AG04450 (cell line): ENCODE results near the gene MARCHF9. TPM values are rescaled to one million over a fixed set of nuclear protein-coding genes. Genes with fewer than 3 reads are reported as not detected.
A peak's percentile ranks its signal among the peaks of the same experiment; 100 is the strongest.

Source experiments
- CTCF ChIA-PET: fragments of 300-600, 350-600 bp; formaldehyde crosslinking; extraction: SDS; loops from one replicate; lab custom pipeline; 2022; ENCODE audit warnings: antibody characterized with exemption, inconsistent platforms; lab: Charles Lee
- POLR2A ChIA-PET: fragments of 350-600 bp; formaldehyde crosslinking; extraction: SDS; loops from one replicate; lab custom pipeline; 2021; ENCODE audit warnings: antibody characterized with exemption, inconsistent platforms; lab: Yijun Ruan, JAX
- DNase-seq: peaks from one replicate; pipeline ENCODE4 v3.0.0-alpha.2; 2011; ENCODE audit warnings: low read depth, low spot score
- H3K27ac ChIP-seq: one replicate; pipeline ENCODE4 v1.5.1; 2012; ENCODE audit warnings: low read depth, low read length, control low read depth
- H3K27me3 ChIP-seq: one replicate; pipeline ENCODE4 v1.6.0; 2012; ENCODE audit warnings: low read length; ENCODE audit not compliant: control insufficient read depth, insufficient read depth
- H3K4me3 ChIP-seq: 2 replicates; pipeline ENCODE4 v1.5.1; 2011; ENCODE audit warnings: mild to moderate bottlenecking, low read depth, low read length, control low read depth
- H3K9me3 ChIP-seq: 2 replicates; pipeline ENCODE4 v1.5.1; 2012; ENCODE audit warnings: low read length; ENCODE audit not compliant: control insufficient read depth, insufficient read depth
- polyA plus RNA-seq: library from polyadenylated mRNA; depleted of rRNA; stranded (reverse); fragments of >200 nt; gene quantifications from 2 replicates; pipeline ENCODE4 v1.2.3, GENCODE V29; 2011
- TF ChIP-seq, protein P1 (sequence below): IDR thresholded peaks from 2 replicates; pipeline ENCODE4 v1.5.1; 2011; ENCODE audit warnings: low read depth, low read length, control low read depth, inconsistent platforms

The MARCHF9 gene
- polyA plus RNA-seq, 1 experiment = 3.7 TPM

DNA sequence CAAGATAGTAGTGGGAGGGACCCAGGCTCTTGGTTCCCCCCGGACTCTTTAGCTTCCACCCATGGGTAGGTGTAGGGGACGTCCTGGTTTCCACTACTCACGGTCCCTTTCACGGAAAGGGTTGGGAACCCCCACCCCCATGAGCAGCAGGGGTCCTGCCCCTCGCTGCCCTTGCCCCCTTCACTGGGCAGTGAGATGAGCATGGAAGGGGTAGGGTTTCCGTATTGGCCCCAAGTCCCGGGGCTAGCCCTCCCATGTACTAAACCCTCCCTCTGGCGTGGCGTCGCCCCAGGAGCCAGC is 29.1 kb upstream of the MARCHF9 start:
- Histone ChIP-seq H3K9me3 (peaks cover 5% of the 10 kb centered on the region; the same call in 1 of the 2 replicates), H3K27ac (no peak overlapping the region), H3K4me3 (peak overlapping the region; percentile 92), H3K27me3 (peaks cover 8% of the 10 kb centered on the region)
- DNase-seq = no peak
- POLR2A ChIA-PET = interaction anchor here (0.6 to 1.7 kb wide), 4 partner anchors 10 to 115 kb away, joined by 3 to 10 read pairs (median 3); partner anchors contain the start of genes ARHGEF25 and TSPAN31
- TF ChIP-seq, protein P1, sequence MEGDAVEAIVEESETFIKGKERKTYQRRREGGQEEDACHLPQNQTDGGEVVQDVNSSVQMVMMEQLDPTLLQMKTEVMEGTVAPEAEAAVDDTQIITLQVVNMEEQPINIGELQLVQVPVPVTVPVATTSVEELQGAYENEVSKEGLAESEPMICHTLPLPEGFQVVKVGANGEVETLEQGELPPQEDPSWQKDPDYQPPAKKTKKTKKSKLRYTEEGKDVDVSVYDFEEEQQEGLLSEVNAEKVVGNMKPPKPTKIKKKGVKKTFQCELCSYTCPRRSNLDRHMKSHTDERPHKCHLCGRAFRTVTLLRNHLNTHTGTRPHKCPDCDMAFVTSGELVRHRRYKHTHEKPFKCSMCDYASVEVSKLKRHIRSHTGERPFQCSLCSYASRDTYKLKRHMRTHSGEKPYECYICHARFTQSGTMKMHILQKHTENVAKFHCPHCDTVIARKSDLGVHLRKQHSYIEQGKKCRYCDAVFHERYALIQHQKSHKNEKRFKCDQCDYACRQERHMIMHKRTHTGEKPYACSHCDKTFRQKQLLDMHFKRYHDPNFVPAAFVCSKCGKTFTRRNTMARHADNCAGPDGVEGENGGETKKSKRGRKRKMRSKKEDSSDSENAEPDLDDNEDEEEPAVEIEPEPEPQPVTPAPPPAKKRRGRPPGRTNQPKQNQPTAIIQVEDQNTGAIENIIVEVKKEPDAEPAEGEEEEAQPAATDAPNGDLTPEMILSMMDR = no peak
- CTCF ChIA-PET = interaction anchor here (0.7 to 2.4 kb wide), 22 partner anchors 9 to 199 kb away, joined by 3 to 19 read pairs (median 5); partner anchors contain the start of genes ARHGEF25, CDK4, PIP4K2C and TSPAN31

DNA sequence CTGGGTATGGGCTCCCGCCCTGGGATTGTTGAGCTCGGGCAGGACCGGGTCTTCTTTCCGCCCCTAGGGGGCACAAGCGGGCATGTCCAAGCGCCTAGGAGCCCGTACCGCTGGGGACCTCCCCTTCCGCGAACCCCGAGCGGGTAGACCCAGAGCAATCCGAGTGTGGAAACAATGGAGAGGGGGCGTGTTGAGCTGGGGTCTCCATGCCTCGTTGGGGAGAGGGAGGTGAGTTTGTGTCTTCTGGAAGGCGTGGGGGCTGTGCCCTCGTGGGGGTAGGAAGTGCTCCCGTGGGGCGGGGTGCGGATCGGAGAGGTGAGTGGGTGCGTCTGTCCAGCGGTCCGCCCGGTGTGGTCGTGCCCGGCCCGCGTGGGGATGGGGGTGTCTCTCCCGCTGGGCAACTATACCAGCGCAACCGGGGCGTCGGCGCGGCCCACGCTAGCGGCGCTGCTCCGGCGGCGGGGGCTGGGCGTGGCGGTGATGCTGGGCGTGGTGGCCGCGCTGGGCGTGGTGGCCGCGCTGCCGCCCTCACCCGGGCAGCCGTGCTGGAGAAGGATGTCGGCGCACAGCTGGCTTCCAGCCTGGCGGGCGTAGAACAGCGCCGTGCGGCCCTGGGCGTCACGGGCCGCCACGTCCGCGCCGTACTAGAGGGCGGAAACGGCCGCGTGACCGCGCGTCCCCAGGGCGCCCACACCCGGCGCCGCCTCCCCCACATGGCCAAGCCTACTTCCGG is 28.6 kb upstream of the MARCHF9 start:
- peak; percentile 47 for DNase-seq
- Histone ChIP-seq H3K27ac (peak overlapping the region; percentile 52), H3K4me3 (peak overlapping the region; percentile 92), H3K27me3 (peaks cover 12% of the 10 kb centered on the region), H3K9me3 (peaks cover 5% of the 10 kb centered on the region; the same call in 1 of the 2 replicates)
- TF ChIP-seq, protein P1 = peak; percentile 87
- CTCF ChIA-PET = interaction anchor here (0.6 to 2.4 kb wide), 25 partner anchors 9 to 199 kb away, joined by 3 to 19 read pairs (median 5); partner anchors contain the start of genes ARHGEF25, CDK4, PIP4K2C and TSPAN31
- POLR2A ChIA-PET = interaction anchor here (0.5 to 1.7 kb wide), 5 partner anchors 10 to 115 kb away, joined by 3 to 13 read pairs (median 3); partner anchors contain the start of genes ARHGEF25 and TSPAN31

DNA sequence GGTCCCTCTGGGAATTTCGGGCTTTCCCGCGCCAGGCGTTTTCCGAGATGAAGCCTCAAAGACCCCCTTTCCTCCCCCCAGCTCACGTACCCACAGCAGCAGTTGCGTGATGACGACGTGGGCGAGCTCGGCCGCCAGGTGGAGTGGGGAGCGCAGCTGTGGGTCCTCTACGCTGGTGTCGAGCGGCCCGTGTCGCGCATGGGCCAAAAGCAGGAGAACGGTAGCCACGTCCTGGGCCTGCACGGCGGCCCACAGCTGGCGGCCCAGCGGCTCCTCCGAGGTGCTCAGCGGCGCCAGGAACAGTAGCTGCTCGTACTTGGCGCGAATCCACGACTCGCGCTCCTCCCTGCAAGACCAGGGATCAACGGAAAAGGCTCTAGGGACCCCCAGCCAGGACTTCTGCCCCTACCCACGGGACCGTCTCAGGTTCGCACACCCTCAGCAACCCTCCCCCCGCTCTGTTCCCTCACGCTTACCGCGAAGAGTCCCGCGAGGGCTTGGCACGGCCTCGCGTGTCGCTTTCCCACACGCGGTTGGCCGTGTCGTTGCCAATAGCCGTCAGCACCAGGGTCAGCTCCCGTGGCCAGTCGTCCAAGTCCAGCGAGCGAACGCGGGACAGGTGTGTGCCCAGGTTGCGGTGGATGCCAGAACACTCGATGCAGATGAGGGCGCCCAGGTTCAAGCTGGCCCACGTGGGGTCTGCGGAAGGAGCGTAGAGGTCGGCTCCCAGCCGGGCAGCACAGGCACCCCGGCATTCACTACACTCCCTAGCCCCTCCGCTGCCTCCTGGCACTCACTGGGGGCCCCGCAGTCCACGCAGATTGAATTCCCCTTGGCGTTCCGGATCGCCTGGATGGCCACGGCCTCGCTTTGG is 27.8 kb upstream of the MARCHF9 start:
- CTCF ChIA-PET = interaction anchor here (0.6 to 2.4 kb wide), 12 partner anchors 8 to 169 kb away, joined by 3 to 19 read pairs (median 6); partner anchors contain the start of genes PIP4K2C and TSPAN31
- Histone ChIP-seq H3K27ac (peak overlapping the region; percentile 47), H3K9me3 (peaks cover 5% of the 10 kb centered on the region; the same call in 1 of the 2 replicates), H3K27me3 (peaks cover 13% of the 10 kb centered on the region), H3K4me3 (peak overlapping the region; percentile 92)
- DNase-seq = no peak
- TF ChIP-seq, protein P1 = peak; percentile 51
- POLR2A ChIA-PET = interaction anchor here (0.5 to 1.7 kb wide), 2 partner anchors 9 to 26 kb away, joined by 10 to 13 read pairs; no protein-coding TSS in a partner anchor

DNA sequence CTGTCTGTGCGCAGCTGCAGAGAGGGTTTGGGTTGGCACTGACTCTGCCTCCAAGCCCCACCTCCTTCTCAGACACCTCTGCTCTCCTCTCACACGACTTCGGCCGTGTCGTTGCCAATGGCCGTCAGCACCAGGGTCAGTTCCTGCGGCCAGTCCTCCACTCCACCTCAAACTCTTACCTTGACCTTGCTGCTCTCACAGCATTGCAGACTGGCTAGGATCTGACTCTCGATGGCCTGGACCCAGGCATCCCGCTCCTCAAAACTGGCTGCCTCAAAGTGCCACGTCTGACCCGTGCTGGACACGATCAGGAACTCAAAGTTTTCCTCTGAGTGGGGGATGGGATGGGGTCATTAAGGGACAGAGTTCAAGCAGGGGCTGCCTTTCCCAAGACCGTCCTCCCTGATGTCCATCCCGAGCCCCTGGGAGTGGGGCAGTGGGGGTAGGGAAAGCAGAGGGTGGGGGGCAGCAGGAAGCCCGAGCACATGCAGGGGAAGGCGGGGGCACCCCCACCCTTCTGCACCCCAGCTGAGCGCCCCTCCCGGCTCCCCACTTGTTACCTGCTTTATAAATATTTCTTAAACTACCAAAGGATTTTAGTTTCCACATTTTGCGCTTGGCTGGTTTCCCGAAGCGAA is 27.0 kb upstream of the MARCHF9 start:
- no peak overlapping the region for H3K27ac ChIP-seq
- DNase-seq = no peak
- peaks cover 20% of the 10 kb centered on the region for H3K27me3 ChIP-seq
- TF ChIP-seq, protein P1 = no peak
- ChIA-PET POLR2A (no interaction called here), CTCF (no interaction called here)
- no peak overlapping the region for H3K4me3 ChIP-seq
- H3K9me3 ChIP-seq = peaks cover 5% of the 10 kb centered on the region; the same call in 1 of the 2 replicates
